Upper lobe of right lung (tissue), 1 donor: ENCODE data around the gene CAMSAP3. TPM values are rescaled to one million over a fixed set of nuclear protein-coding genes. Genes with fewer than 3 reads are reported as not detected.

ENCODE experiments used
- ATAC-seq: fragments of 200-7000 bp; cut with Tn5 transposase; one replicate; pipeline ENCODE4 v1.9.1; 2020; ENCODE audit warnings: mild to moderate bottlenecking, moderate library complexity
- DNase-seq: peaks from one replicate; pipeline ENCODE4 v3.0.0-alpha.2; 2020
- H3K27ac ChIP-seq: fragments of 200-600 bp; one replicate; pipeline ENCODE4 v1.8.0; 2022
- H3K27me3 ChIP-seq: fragments of 200-600 bp; one replicate; pipeline ENCODE4 v1.8.0; 2022; ENCODE audit warnings: mild to moderate bottlenecking
- H3K36me3 ChIP-seq: fragments of 200-600 bp; one replicate; pipeline ENCODE4 v1.8.0; 2022
- H3K4me1 ChIP-seq: fragments of 200-600 bp; one replicate; pipeline ENCODE4 v1.8.0; 2022
- H3K4me3 ChIP-seq: fragments of 200-600 bp; one replicate; pipeline ENCODE4 v1.8.0; 2022; ENCODE audit warnings: mild to moderate bottlenecking
- H3K9me3 ChIP-seq: fragments of 200-600 bp; one replicate; pipeline ENCODE4 v1.8.0; 2022
- intact Hi-C: fragments of 100-400 bp; cut with DNase I; formaldehyde crosslinking; loops from one replicate; pipeline ENCODE4 v1.11.0; 2022
- total RNA-seq: library from RNA; stranded (reverse); fragmentation: NEBNext Ultra II Directional; extraction: Animal tissue kit (Norgen Biotek cat#: 25700); gene quantifications from one replicate; pipeline ENCODE4 v1.2.1, GENCODE V29; 2021
- TF ChIP-seq, protein P1 (sequence below): fragments of 200-600 bp; IDR thresholded peaks from one replicate; pipeline ENCODE4 v1.8.0; 2022; ENCODE audit warnings: antibody characterized with exemption
- donor health status: DM: no; HTN: yes; CAD: no; lungs with severe emphysema.

The CAMSAP3 gene
- total RNA-seq, 1 donor from 2014 or later, result 29.1 TPM

DNA sequence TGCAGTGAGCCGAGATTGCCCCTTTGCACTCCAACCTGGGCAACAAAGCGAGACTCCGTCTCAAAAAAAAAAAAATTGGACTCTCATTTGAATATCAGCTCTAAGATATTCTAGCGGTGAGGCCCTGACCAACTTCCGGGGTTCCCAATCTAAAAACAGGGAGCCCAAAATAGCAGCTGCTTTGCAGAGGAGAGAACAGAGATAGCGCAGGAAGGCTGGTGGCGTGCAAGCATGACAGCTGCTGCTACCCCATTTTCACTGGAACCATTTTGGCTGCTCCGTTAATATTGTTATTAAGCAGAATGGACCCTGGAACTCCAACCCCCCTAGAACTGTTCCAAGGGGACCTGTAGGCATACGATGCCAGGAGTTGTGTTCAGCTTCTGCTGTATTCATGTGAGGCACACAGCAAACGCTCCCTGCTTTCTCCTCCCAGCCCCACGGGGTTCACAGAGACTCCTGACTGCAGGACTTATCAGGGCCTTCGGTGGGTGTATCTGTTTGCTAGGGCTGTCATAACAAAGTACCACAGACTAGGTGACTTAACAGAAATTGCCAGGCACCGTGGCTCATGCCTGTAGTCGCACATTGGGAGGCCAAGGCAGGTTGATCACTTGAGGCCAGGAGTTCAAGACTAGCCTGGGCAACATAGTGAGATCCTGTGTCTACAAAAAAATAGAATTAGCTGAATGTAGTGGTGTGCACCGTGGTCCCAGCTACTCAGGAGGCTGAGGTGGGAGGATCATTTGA, 52.8 kb downstream of the CAMSAP3 start:
- H3K4me3 ChIP-seq, result no peak overlapping the region
- H3K27me3 ChIP-seq, result no peaks in the 10 kb centered on the region
- peaks cover 4% of the 10 kb centered on the region for H3K4me1 ChIP-seq
- no peaks in the 10 kb centered on the region for H3K9me3 ChIP-seq
- peaks cover 10% of the 10 kb centered on the region for H3K36me3 ChIP-seq
- no peak overlapping the region for H3K27ac ChIP-seq
- TF ChIP-seq, protein P1, sequence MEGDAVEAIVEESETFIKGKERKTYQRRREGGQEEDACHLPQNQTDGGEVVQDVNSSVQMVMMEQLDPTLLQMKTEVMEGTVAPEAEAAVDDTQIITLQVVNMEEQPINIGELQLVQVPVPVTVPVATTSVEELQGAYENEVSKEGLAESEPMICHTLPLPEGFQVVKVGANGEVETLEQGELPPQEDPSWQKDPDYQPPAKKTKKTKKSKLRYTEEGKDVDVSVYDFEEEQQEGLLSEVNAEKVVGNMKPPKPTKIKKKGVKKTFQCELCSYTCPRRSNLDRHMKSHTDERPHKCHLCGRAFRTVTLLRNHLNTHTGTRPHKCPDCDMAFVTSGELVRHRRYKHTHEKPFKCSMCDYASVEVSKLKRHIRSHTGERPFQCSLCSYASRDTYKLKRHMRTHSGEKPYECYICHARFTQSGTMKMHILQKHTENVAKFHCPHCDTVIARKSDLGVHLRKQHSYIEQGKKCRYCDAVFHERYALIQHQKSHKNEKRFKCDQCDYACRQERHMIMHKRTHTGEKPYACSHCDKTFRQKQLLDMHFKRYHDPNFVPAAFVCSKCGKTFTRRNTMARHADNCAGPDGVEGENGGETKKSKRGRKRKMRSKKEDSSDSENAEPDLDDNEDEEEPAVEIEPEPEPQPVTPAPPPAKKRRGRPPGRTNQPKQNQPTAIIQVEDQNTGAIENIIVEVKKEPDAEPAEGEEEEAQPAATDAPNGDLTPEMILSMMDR, result no peak
- DNase-seq (no peak), ATAC-seq (no peak)
- intact Hi-C loops, result no loop called here

DNA sequence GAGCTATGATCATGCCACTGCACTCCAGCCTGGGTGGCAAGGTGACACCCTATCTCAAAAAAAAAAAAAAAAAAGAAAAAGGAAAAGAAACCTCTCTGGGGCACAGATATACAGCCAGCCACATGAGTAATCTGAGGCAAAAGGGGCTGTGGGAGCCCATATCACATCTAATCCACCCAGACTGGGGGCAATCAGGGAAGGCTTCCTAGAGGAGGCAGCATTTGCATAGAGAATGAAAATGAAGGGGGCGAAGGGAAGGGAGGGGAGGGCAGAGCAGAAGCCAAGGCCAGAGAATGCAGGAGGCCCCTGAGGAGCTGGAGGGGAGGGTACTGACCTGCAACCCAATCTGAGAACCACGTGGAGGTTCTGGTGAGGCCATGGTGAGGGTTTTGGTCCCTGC, 54.5 kb downstream of the CAMSAP3 start:
- H3K36me3 ChIP-seq, result peaks cover 2% of the 10 kb centered on the region
- TF ChIP-seq, protein P1, result no peak
- peaks cover 4% of the 10 kb centered on the region for H3K4me1 ChIP-seq
- DNase-seq, result no peak
- intact Hi-C loops, result no loop called here
- H3K4me3 ChIP-seq, result no peak overlapping the region
- H3K9me3 ChIP-seq, result no peaks in the 10 kb centered on the region
- no peak for ATAC-seq
- H3K27ac ChIP-seq, result no peak overlapping the region
- no peaks in the 10 kb centered on the region for H3K27me3 ChIP-seq

DNA sequence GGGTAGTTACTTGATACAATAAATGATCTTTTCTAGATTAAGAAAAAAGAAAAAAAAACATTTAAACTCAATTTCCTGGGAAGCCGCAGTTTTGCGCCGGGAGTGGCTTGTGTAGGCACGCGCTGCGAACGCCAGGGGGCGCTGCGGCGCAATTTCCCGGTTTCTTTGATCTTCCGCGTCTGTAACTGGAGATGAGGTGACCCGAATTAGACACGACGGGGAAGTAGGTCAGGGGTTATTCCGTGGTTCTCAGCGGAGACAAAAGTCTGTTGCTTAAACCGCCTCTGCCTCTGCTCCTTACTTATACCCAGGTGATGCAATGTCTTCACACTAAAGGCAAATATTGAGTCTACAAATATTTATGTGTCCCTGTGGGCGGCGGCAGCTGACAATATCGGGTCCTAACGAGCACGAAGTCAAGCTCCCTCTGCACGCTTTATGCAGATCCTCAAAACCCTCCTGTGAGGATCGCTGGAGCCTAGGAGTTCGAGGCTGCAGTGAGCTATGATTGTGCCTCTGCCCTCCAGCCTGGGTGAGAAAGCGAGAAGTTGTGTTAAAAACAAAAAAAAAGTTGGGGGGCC, 56.5 kb downstream of the CAMSAP3 start:
- Histone ChIP-seq H3K27ac (no peak overlapping the region), H3K4me3 (peak overlapping the region; percentile 33), H3K27me3 (no peaks in the 10 kb centered on the region), H3K4me1 (peaks cover 4% of the 10 kb centered on the region), H3K36me3 (no peaks in the 10 kb centered on the region), H3K9me3 (no peaks in the 10 kb centered on the region)
- intact Hi-C loops, result no loop called here
- ATAC-seq, result peak; percentile 88
- TF ChIP-seq, protein P1, result peak; percentile 98
- DNase-seq, result peak; percentile 93

DNA sequence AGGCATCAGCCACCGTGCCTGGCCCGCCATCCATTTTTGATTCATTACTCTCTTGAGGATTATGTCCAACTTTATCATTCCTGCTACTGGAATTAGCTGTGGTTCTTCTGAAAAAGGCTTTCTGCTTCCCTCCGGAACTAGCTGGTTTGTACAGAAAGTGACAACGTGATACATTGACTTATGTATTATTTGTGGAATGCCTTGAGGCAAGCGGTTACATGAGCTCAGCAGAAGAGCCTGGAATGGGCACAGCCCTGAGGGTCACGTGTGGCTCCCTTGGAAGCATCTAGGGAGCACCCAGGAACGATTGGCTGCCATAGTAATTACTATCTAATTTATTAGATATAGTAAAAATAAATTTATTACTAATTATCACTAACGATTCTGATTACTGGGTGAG, 58.7 kb downstream of the CAMSAP3 start:
- TF ChIP-seq, protein P1, result no peak
- no peaks in the 10 kb centered on the region for H3K9me3 ChIP-seq
- intact Hi-C loops, result no loop called here
- no peaks in the 10 kb centered on the region for H3K27me3 ChIP-seq
- DNase-seq (no peak), ATAC-seq (no peak)
- no peaks in the 10 kb centered on the region for H3K36me3 ChIP-seq
- H3K27ac ChIP-seq, result no peak overlapping the region
- peaks cover 11% of the 10 kb centered on the region for H3K4me1 ChIP-seq
- no peak overlapping the region for H3K4me3 ChIP-seq

DNA sequence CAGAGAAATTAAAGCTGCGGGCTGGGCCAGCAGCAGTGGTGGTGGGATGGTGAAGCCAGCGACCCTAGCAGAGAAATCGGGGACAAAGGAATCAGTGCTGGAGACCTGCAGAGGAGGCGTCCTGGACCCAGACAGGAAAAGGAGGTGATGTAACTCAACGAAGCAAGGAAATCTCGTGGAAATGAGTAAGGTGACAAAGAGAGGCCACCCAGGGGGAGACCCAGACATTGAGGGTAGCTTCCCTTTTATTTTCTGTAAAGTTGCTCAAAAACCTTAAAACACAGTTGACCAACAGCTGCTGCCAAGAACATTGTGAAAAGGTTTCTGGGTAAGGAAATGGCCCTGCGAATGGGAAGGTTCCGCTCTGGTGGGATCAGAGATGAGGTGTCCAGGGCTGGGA, 59.9 kb downstream of the CAMSAP3 start:
- Histone ChIP-seq H3K27me3 (no peaks in the 10 kb centered on the region), H3K4me3 (no peak overlapping the region), H3K36me3 (no peaks in the 10 kb centered on the region), H3K27ac (peak overlapping the region; percentile 79), H3K9me3 (no peaks in the 10 kb centered on the region), H3K4me1 (peaks cover 11% of the 10 kb centered on the region)
- intact Hi-C loops, result no loop called here
- DNase-seq (no peak), ATAC-seq (peak; percentile 49)
- TF ChIP-seq, protein P1, result no peak
